Ectodermal cell (in vitro differentiated cells): ENCODE measurements around the gene FRMD4B.

Experiments used
- H3K27ac ChIP-seq: 2 replicates; pipeline ENCODE4 v1.7.0; 2013; ENCODE audit warnings: mild to moderate bottlenecking, low read depth, low read length; ENCODE audit not compliant: insufficient read depth, poor library complexity, severe bottlenecking
- H3K27me3 ChIP-seq: 2 replicates; pipeline ENCODE4 v1.7.0; 2013; ENCODE audit warnings: mild to moderate bottlenecking, low read length; ENCODE audit not compliant: insufficient read depth, control insufficient read depth, poor library complexity, severe bottlenecking
- H3K36me3 ChIP-seq: one replicate; pipeline ENCODE4 v1.7.0; 2013; ENCODE audit warnings: low read length; ENCODE audit not compliant: control insufficient read depth, insufficient read depth
- H3K4me1 ChIP-seq: one replicate; pipeline ENCODE4 v1.7.0; 2013; ENCODE audit warnings: low read length; ENCODE audit not compliant: control insufficient read depth, insufficient read depth
- H3K4me3 ChIP-seq: 2 replicates; pipeline ENCODE4 v1.7.0; 2013; ENCODE audit warnings: low read depth, low read length, control low read depth; ENCODE audit not compliant: insufficient read depth
- H3K9me3 ChIP-seq: 2 replicates; pipeline ENCODE4 v1.7.0; 2013; ENCODE audit warnings: mild to moderate bottlenecking, low read length, moderate library complexity; ENCODE audit not compliant: control insufficient read depth
- WGBS, 2 experiments: methylation state at CpG; one replicate each; pipeline ENCODE4 v1.1.7; 2013; ENCODE audit warnings: missing lambda C conversion rate in 2 of 2; 5-methylcytosine and 5-hydroxymethylcytosine counted together

Gene FRMD4B

GRCh38 chr3:69386556-69387385, 883 bp upstream of the FRMD4B start:
- H3K4me1 ChIP-seq: peaks cover 5% of the 10 kb centered on the region
- 44 to 60% methylated on average over 7 to 8 of the region's 8 CpGs for WGBS, 2 experiments
- no peak overlapping the region for H3K27ac ChIP-seq
- H3K4me3 ChIP-seq: peak overlapping the region; percentile 37
- H3K36me3 ChIP-seq: no peaks in the 10 kb centered on the region
- peaks cover 29% of the 10 kb centered on the region for H3K27me3 ChIP-seq
- H3K9me3 ChIP-seq: no peaks in the 10 kb centered on the region

- H3K36me3 ChIP-seq: no peaks in the 10 kb centered on the region
- H3K4me1 ChIP-seq: peaks cover 5% of the 10 kb centered on the region
- H3K9me3 ChIP-seq: no peaks in the 10 kb centered on the region
- H3K4me3 ChIP-seq: peak overlapping the region; percentile 37
- peaks cover 29% of the 10 kb centered on the region for H3K27me3 ChIP-seq
- 7 to 11% methylated on average over 11 of the region's 11 CpGs for WGBS, 2 experiments
- no peak overlapping the region for H3K27ac ChIP-seq
Measured at GRCh38 chr3:69385123-69385722, 665 bp downstream of the FRMD4B start.

GRCh38 chr3:69384326-69384725, 1.6 kb downstream of the FRMD4B start:
- H3K9me3 ChIP-seq: no peaks in the 10 kb centered on the region
- peaks cover 29% of the 10 kb centered on the region for H3K27me3 ChIP-seq
- no peak overlapping the region for H3K27ac ChIP-seq
- peaks cover 5% of the 10 kb centered on the region for H3K4me1 ChIP-seq
- no peaks in the 10 kb centered on the region for H3K36me3 ChIP-seq
- H3K4me3 ChIP-seq: no peak overlapping the region
- WGBS, 2 experiments: 83 to 91% methylated on average over 1 of the region's 1 CpG

- H3K4me1 ChIP-seq: no peaks in the 10 kb centered on the region
- no peak overlapping the region for H3K27ac ChIP-seq
- H3K9me3 ChIP-seq: no peaks in the 10 kb centered on the region
- H3K27me3 ChIP-seq: peaks cover 8% of the 10 kb centered on the region
- WGBS, 2 experiments: 90 to 94% methylated on average over 3 of the region's 3 CpGs
- no peak overlapping the region for H3K4me3 ChIP-seq
- no peaks in the 10 kb centered on the region for H3K36me3 ChIP-seq
Measured at GRCh38 chr3:69379661-69380060, 6.2 kb downstream of the FRMD4B start.

GRCh38 chr3:69378112-69378802, 7.6 kb downstream of the FRMD4B start:
- Histone ChIP-seq H3K4me3 (no peak overlapping the region), H3K36me3 (no peaks in the 10 kb centered on the region), H3K27ac (no peak overlapping the region), H3K9me3 (no peaks in the 10 kb centered on the region), H3K27me3 (no peaks in the 10 kb centered on the region), H3K4me1 (no peaks in the 10 kb centered on the region)
- WGBS, 2 experiments: 88 to 94% methylated on average over 3 of the region's 3 CpGs

- WGBS, 2 experiments: 83 to 86% methylated on average over 1 to 3 of the region's 3 CpGs
- no peaks in the 10 kb centered on the region for H3K9me3 ChIP-seq
- H3K4me1 ChIP-seq: no peaks in the 10 kb centered on the region
- H3K36me3 ChIP-seq: no peaks in the 10 kb centered on the region
- H3K27me3 ChIP-seq: no peaks in the 10 kb centered on the region
- no peak overlapping the region for H3K4me3 ChIP-seq
- H3K27ac ChIP-seq: no peak overlapping the region
Measured at GRCh38 chr3:69377262-69377661, 8.6 kb downstream of the FRMD4B start.

- no peaks in the 10 kb centered on the region for H3K4me1 ChIP-seq
Measured at GRCh38 chr3:69376731-69377130, 9.2 kb downstream of the FRMD4B start.

GRCh38 chr3:69371816-69372215, 14.1 kb downstream of the FRMD4B start:
- Histone ChIP-seq H3K27me3 (no peaks in the 10 kb centered on the region), H3K36me3 (no peaks in the 10 kb centered on the region), H3K4me3 (no peak overlapping the region), H3K9me3 (no peaks in the 10 kb centered on the region), H3K27ac (no peak overlapping the region), H3K4me1 (no peaks in the 10 kb centered on the region)
- WGBS, 2 experiments: 90 to 94% methylated on average over 4 to 5 of the region's 5 CpGs

More at GRCh38 chr3:69376731-69377130, 9.2 kb downstream of the FRMD4B start:
- WGBS, 2 experiments: 92 to 94% methylated on average over 2 of the region's 2 CpGs
- Histone ChIP-seq H3K27me3 (no peaks in the 10 kb centered on the region), H3K4me3 (no peak overlapping the region), H3K9me3 (no peaks in the 10 kb centered on the region), H3K27ac (no peak overlapping the region), H3K36me3 (no peaks in the 10 kb centered on the region)

- no peak overlapping the region for H3K27ac ChIP-seq
- 85 to 91% methylated on average over 2 of the region's 2 CpGs for WGBS, 2 experiments
- no peaks in the 10 kb centered on the region for H3K9me3 ChIP-seq
- no peaks in the 10 kb centered on the region for H3K36me3 ChIP-seq
- no peaks in the 10 kb centered on the region for H3K4me1 ChIP-seq
- no peak overlapping the region for H3K4me3 ChIP-seq
- H3K27me3 ChIP-seq: no peaks in the 10 kb centered on the region
Measured at GRCh38 chr3:69370901-69371301, 15.0 kb downstream of the FRMD4B start.
